Fibroblast of pulmonary artery (primary cell): ENCODE measurements around the gene EXOC1.

ENCODE experiments used
- DNase-seq: peaks from one replicate; pipeline ENCODE4 v3.0.0-alpha.2; 2010; ENCODE audit warnings: low read depth
- H3K4me3 ChIP-seq: replicated peaks from 2 replicates; pipeline ENCODE4 v1.5.1; 2011; ENCODE audit warnings: low read depth, mild to moderate bottlenecking, control low read depth, low read length, moderate library complexity
- CTCF ChIP-seq: IDR thresholded peaks from 2 replicates; pipeline ENCODE4 v1.5.1; 2011; ENCODE audit warnings: mild to moderate bottlenecking, control low read depth, low read length, inconsistent platforms; ENCODE audit errors: missing control alignments

Gene EXOC1

GRCh38 chr4:55866973-55867574 is 13.6 kb downstream of the EXOC1 start:
- peak; percentile 90 for TF ChIP-seq CTCF
- peak; percentile 76 for DNase-seq
- no peak overlapping the region for H3K4me3 ChIP-seq

DNA sequence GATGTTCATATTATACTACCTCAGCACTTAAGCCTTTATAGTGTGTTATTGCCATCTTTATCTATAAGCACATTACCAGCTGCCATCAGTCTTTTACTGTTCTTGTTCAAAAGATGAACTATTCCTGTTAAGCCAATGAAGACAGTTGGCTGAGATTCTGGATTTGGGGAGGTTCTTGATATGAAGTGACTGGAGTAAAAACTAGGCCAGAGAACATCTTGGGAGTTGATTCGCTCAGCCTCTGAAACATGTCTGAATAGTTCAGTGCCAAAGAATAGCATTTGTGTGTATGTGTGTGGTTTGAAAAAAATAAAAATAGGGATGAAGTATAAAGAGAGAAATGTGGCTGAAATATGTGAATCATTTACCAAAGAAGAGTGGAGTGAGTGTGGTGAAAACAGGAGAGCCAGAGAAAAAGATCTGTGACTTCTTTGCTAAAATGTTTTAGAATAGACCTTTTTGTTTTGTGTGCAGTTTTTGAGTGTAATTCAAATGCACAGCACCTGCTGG is 15.2 kb downstream of the EXOC1 start:
- TF ChIP-seq CTCF, result no peak
- H3K4me3 ChIP-seq, result no peak overlapping the region
- no peak for DNase-seq

GRCh38 chr4:55871299-55871800 is 17.9 kb downstream of the EXOC1 start:
- no peak for TF ChIP-seq CTCF

GRCh38 chr4:55874831-55875230 is 21.4 kb downstream of the EXOC1 start:
- no peak for TF ChIP-seq CTCF
- no peak for DNase-seq
- no peak overlapping the region for H3K4me3 ChIP-seq

More at GRCh38 chr4:55871299-55871800, 17.9 kb downstream of the EXOC1 start:
- H3K4me3 ChIP-seq, result no peak overlapping the region
- no peak for DNase-seq

DNA sequence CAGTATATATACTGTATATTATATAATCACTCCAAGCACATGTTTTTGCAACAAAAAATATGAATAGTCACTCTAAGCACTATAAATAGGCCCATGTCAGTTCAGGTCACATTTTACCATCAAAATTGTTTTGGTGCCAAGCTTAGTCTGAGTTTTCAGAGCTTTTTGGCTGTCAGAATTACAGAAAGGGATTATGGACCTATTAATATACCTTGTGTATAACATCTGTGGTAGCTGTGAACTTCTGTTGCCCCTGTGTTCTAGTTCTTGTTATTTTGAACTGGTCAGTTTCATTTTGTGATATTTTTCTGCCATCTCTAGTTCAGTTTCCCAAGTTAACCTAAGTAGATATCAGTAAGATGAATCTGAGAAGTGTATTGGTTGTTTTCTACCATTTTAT is 22.9 kb downstream of the EXOC1 start:
- no peak for DNase-seq
- no peak overlapping the region for H3K4me3 ChIP-seq
- TF ChIP-seq CTCF, result no peak

DNA sequence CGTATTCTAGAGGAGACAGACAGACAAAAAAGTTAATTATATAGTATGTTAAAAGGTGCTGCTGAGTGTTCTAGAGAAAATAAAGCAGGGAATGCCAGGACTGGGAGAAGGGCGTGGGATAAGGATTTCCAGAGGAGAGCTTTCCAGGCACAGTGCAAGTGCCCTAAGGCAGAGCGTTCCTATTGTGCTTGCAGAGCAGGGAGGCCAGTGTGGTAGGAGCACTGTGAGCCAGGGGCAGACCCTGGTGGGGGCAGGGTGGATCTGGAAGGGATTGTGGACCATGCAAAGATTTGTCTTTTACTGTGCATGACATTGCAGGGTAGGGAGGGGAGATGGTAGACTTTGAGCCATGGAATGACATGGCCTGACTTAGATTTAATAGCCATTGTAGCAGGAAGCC is 25.8 kb downstream of the EXOC1 start:
- H3K4me3 ChIP-seq, result no peak overlapping the region
- no peak for DNase-seq
- TF ChIP-seq CTCF, result no peak

DNA sequence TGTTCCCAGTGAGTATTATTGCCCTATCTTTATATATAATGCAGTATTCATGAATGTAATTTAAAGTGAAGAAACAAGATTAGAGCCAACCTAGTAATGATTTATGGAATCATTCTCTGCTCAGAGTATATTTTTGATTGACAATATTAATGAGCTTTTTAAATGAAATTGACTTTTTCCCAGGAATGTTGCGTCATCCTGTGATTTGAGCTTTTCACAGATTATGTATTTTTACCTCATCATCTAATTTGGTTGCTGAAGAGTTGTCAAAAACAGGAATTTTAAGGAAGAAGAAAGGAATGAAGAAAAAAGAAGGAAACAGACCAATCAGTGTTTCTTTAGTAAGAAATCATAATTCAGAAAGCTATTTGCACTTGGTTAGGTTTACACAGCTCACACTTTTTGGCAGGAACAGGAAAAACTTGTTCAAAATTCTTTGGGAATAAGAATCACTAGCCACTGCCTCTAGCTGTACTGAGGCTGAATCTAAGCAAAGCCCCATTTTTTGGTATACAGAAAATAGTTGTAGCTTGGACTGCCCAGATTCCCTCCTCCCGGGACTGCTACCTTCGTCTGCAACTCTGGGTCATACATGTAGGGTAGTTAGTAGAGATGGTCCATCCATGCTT is 27.3 kb downstream of the EXOC1 start:
- no peak for DNase-seq
- TF ChIP-seq CTCF, result no peak
- H3K4me3 ChIP-seq, result no peak overlapping the region
